Measurements from ENCODE around the gene L2HGDH.

L2HGDH gene

DNA sequence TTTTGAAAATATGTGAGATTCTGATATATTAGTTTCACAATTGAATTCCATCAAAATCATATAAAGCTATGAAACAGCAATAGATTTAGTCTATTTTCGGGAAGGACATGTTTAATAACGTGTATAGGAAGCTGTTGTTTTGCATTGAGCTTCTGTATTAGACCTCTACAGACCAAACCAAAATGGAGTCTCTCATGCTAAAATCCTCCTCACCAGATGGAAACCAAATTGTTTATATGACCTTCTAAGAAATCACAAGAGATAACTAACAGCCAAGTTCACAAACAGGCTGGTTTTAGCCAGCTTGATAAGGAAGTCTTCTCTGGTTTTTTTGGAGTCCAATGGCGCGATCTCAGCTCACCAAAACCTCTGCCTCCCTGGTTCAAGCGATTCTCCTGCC is 23.9 kb downstream of the L2HGDH start:
- TF ChIP-seq ZFX (IDR thresholded peaks at IDR 0.05): no peak
- TF ChIP-seq, protein P1, sequence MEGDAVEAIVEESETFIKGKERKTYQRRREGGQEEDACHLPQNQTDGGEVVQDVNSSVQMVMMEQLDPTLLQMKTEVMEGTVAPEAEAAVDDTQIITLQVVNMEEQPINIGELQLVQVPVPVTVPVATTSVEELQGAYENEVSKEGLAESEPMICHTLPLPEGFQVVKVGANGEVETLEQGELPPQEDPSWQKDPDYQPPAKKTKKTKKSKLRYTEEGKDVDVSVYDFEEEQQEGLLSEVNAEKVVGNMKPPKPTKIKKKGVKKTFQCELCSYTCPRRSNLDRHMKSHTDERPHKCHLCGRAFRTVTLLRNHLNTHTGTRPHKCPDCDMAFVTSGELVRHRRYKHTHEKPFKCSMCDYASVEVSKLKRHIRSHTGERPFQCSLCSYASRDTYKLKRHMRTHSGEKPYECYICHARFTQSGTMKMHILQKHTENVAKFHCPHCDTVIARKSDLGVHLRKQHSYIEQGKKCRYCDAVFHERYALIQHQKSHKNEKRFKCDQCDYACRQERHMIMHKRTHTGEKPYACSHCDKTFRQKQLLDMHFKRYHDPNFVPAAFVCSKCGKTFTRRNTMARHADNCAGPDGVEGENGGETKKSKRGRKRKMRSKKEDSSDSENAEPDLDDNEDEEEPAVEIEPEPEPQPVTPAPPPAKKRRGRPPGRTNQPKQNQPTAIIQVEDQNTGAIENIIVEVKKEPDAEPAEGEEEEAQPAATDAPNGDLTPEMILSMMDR (conservative IDR thresholded peaks at IDR 0.05): no peak
- H3K27ac ChIP-seq: no peak overlapping the region

DNA sequence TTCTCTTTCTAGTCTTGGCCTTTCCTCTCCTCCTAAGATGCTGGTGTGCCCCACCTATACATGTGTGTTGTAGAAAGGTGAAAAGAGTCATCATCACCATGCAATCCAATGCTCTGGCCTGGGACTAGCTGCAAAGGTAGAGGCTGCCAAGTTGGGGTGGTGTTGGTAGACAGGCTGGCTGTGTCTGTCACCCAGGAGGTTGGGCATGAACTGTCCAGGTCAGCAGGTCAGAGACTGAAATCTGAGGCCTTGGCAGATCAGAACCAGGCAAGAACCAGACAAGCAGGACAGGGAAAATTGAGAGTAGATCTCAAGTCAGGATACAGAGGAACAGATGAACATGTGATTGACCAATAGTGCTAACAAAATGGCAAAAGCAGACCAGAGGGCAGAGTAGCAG is 26.2 kb downstream of the L2HGDH start:
- TF ChIP-seq, protein P1 (conservative IDR thresholded peaks at IDR 0.05): no peak
- TF ChIP-seq ZFX (IDR thresholded peaks at IDR 0.05): no peak
- H3K27ac ChIP-seq: no peak overlapping the region

DNA sequence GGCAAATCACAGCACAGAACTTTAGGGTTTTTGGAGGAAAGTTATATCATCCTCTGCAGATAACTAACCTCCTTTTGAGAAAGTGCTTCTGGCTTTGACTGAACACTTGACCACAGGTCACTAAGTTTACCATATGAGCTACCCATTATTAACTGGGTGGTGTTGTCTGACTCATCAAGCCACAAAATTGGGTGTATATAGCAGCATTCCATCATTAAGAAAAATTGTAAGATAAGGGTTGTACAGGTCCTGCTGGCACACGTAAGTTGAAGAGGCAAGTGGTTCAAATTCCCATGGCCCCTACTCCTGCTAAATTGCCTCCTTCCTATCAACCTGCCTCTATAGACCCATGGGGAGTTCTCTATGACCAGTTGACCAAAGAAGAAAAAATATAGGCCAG is 39.5 kb downstream of the L2HGDH start:
- H3K27ac ChIP-seq: no peak overlapping the region
- TF ChIP-seq ZFX (IDR thresholded peaks at IDR 0.05): no peak
- TF ChIP-seq, protein P1 (conservative IDR thresholded peaks at IDR 0.05): no peak

DNA sequence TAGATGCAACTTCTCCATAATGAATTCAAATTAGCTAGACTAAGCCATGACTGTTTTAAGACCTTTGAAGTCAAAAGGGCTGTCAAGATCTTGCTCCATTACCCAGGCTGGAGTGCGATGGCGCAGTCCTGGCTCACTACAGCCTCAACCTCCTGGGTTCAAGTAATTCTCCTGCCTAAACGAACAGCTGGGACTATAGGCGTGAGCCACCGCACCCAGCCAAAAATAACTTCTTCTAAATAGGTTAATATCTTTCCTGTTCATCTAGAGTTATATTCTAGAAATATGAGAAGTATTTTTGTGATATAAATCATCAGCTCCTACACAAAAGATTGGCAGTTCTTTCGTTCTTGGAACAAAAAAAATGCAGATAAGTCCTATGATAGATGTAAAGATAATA is 41.1 kb downstream of the L2HGDH start:
- H3K27ac ChIP-seq: no peak overlapping the region
- no peak for TF ChIP-seq ZFX (IDR thresholded peaks at IDR 0.05)
- TF ChIP-seq, protein P1 (conservative IDR thresholded peaks at IDR 0.05): no peak

DNA sequence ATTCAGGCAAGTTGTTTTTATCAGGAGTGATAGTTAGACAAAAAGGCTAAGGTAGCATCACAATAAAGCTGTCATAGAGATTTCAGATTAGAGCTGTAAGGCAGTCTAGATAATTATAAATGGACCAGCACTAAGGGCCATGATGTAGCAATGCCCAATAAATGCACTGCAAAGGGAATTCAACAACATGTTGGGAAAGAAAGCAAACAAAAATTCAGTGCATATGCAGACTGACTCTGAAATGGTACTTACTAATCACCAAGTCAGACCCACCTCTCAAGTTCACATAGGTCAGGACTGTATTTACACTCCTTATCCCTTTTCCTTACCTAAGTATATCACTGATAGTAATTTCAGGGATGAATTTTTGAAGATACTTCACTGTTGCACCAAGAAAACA is 47.0 kb downstream of the L2HGDH start:
- TF ChIP-seq, protein P1 (conservative IDR thresholded peaks at IDR 0.05): no peak
- no peak for TF ChIP-seq ZFX (IDR thresholded peaks at IDR 0.05)
- no peak overlapping the region for H3K27ac ChIP-seq

DNA sequence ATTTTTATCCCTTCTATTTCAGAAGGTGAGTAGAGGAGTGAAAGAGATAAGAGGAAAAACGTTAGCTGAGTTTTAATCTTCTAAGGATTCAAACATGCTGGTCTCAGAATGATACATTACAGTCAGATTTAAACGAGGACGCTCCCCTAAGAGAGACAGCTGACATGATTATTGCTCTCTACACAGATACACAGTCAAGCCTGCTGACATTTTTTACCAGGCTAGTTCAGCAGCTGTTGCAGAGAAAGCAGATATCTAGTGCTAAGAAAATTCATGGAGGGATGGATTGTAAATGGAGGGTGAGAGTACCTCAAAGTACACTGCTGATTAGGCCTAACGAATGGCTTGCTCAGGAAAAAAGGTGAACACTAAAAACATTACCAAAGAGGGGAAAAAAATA is 48.7 kb downstream of the L2HGDH start:
- H3K27ac ChIP-seq: no peak overlapping the region
- TF ChIP-seq, protein P1 (conservative IDR thresholded peaks at IDR 0.05): no peak
- no peak for TF ChIP-seq ZFX (IDR thresholded peaks at IDR 0.05)

DNA sequence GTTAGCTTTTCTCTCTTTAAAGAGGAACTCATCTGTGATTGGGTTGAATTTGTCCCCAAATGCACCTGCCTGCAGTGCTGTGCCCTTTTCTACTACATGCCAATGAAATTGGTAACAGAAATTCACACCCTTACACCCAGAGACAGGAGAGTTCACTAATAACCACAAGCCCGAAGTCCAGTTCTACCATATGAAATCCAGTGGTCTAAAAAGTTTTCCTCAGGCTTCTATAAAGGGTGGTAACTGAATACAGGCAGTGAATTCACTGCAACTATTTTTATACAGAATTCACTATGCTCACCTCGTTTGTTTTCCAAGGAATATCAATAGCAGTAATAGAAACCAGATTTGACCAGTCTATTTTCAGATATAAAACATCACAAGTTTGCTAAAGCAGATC is 49.2 kb downstream of the L2HGDH start:
- H3K27ac ChIP-seq: no peak overlapping the region
- TF ChIP-seq, protein P1 (conservative IDR thresholded peaks at IDR 0.05): no peak
- TF ChIP-seq ZFX (IDR thresholded peaks at IDR 0.05): no peak
